HG02973 (cell line): ENCODE results near the gene ISG20.
"Not testable (repeated sequence)": the region's sequence is repeated elsewhere in the genome, so short reads cannot be mapped to it uniquely, and the experiment has no call there.

ENCODE experiments used
- ATAC-seq: cut with Tn5 transposase; IDR thresholded peaks from one replicate; pipeline ENCODE4 v1.9.1; 2021; ENCODE audit warnings: moderate library complexity; ENCODE audit not compliant: unreplicated experiment

Gene ISG20

GRCh38 chr15:88618686-88619085 lies 20.1 kb upstream of the ISG20 start:
- ATAC-seq: no peak

GRCh38 chr15:88619796-88620195 lies 19.0 kb upstream of the ISG20 start:
- no peak for ATAC-seq

- ATAC-seq: peak; percentile 96
Observed at GRCh38 chr15:88620995-88621772, 17.6 kb upstream of the ISG20 start, which contains the start of gene AEN. Gene AEN (plus strand): TSS chr15:88621340. CDS start chr15:88626210, 4,870 bp downstream.

- peak; percentile 33 for ATAC-seq
Observed at GRCh38 chr15:88621789-88622604, 16.8 kb upstream of the ISG20 start.

GRCh38 chr15:88622605-88622975 lies 16.2 kb upstream of the ISG20 start:
- ATAC-seq: no peak

GRCh38 chr15:88623061-88623460 lies 15.8 kb upstream of the ISG20 start:
- ATAC-seq: no peak

GRCh38 chr15:88623632-88624031 lies 15.2 kb upstream of the ISG20 start:
- no peak for ATAC-seq

GRCh38 chr15:88624156-88624970 lies 14.5 kb upstream of the ISG20 start:
- no peak for ATAC-seq

- ATAC-seq: no peak
Observed at GRCh38 chr15:88624971-88625490, 13.8 kb upstream of the ISG20 start.

GRCh38 chr15:88625943-88626741 lies 12.7 kb upstream of the ISG20 start:
- ATAC-seq: no peak

GRCh38 chr15:88627463-88627862 lies 11.4 kb upstream of the ISG20 start:
- peak; percentile 31 for ATAC-seq

- ATAC-seq: no peak
Observed at GRCh38 chr15:88628018-88628654, 10.7 kb upstream of the ISG20 start.

GRCh38 chr15:88629071-88629470 lies 9.7 kb upstream of the ISG20 start:
- no peak for ATAC-seq

- no peak for ATAC-seq
Observed at GRCh38 chr15:88630141-88630721, 8.6 kb upstream of the ISG20 start.

GRCh38 chr15:88630798-88631463 lies 7.9 kb upstream of the ISG20 start:
- no peak for ATAC-seq

GRCh38 chr15:88631464-88632028 lies 7.3 kb upstream of the ISG20 start:
- no peak for ATAC-seq

- not testable (repeated sequence) for ATAC-seq
Observed at GRCh38 chr15:88632797-88633196, 6.0 kb upstream of the ISG20 start.

GRCh38 chr15:88634449-88634848 lies 4.4 kb upstream of the ISG20 start:
- ATAC-seq: no peak
